Measurements from ENCODE around the gene NPHP4. TPM values are rescaled to one million over a fixed set of nuclear protein-coding genes. Genes with fewer than 3 reads are reported as not detected.

Gene NPHP4
- total RNA-seq, 1 donor from 2014 or later: 3.7 TPM

GRCh38 chr1:5917591-5918274 is 74.5 kb downstream of the NPHP4 start:
- no peak for TF ChIP-seq CTCF (IDR thresholded peaks at IDR 0.05; ENCODE audit: borderline replicate concordance)
- no peak overlapping the region for H3K4me3 ChIP-seq
- H3K27me3 ChIP-seq (ENCODE audit: low read depth): no peaks in the 10 kb centered on the region
- no peak for DNase-seq
- H3K36me3 ChIP-seq: no peaks in the 10 kb centered on the region
- no peaks in the 10 kb centered on the region for H3K4me1 ChIP-seq
- intact Hi-C loops (cut with micrococcal nuclease): loop anchor here (10.0 kb wide), 1 partner anchor 403 kb away; no protein-coding TSS in a partner anchor
- no peaks in the 10 kb centered on the region for H3K9me3 ChIP-seq (replicated peaks)
- no peak overlapping the region for H3K27ac ChIP-seq (replicated peaks)

GRCh38 chr1:5917281-5917590 is 75.0 kb downstream of the NPHP4 start:
- no peak for DNase-seq
- H3K36me3 ChIP-seq: no peaks in the 10 kb centered on the region
- H3K27ac ChIP-seq (replicated peaks): no peak overlapping the region
- H3K4me1 ChIP-seq: no peaks in the 10 kb centered on the region
- intact Hi-C loops (cut with micrococcal nuclease): loop anchor here (10.0 kb wide), 1 partner anchor 402 kb away; no protein-coding TSS in a partner anchor
- TF ChIP-seq CTCF (IDR thresholded peaks at IDR 0.05; ENCODE audit: borderline replicate concordance): no peak
- H3K27me3 ChIP-seq (ENCODE audit: low read depth): no peaks in the 10 kb centered on the region
- no peaks in the 10 kb centered on the region for H3K9me3 ChIP-seq (replicated peaks)
- H3K4me3 ChIP-seq: no peak overlapping the region

GRCh38 chr1:5916572-5917280 is 75.5 kb downstream of the NPHP4 start:
- Histone ChIP-seq H3K4me3 (no peak overlapping the region), H3K4me1 (no peaks in the 10 kb centered on the region), H3K27me3 (ENCODE audit: low read depth) (no peaks in the 10 kb centered on the region), H3K9me3 (replicated peaks) (no peaks in the 10 kb centered on the region), H3K27ac (replicated peaks) (no peak overlapping the region), H3K36me3 (no peaks in the 10 kb centered on the region)
- no peak for DNase-seq
- intact Hi-C loops (cut with micrococcal nuclease): loop anchor here (10.0 kb wide), 1 partner anchor 402 kb away; no protein-coding TSS in a partner anchor
- TF ChIP-seq CTCF (IDR thresholded peaks at IDR 0.05; ENCODE audit: borderline replicate concordance): no peak

- intact Hi-C loops (cut with micrococcal nuclease): loop anchor here (10.0 kb wide), 1 partner anchor 401 kb away; no protein-coding TSS in a partner anchor
- DNase-seq: no peak
- H3K36me3 ChIP-seq: no peaks in the 10 kb centered on the region
These were observed 76.3 kb downstream of the NPHP4 start for GRCh38 chr1:5915587-5916571.

More at GRCh38 chr1:5915587-5916571, 76.3 kb downstream of the NPHP4 start:
- Histone ChIP-seq H3K27ac (replicated peaks) (no peak overlapping the region), H3K4me1 (no peaks in the 10 kb centered on the region), H3K9me3 (replicated peaks) (no peaks in the 10 kb centered on the region), H3K4me3 (no peak overlapping the region), H3K27me3 (ENCODE audit: low read depth) (no peaks in the 10 kb centered on the region)
- peak; percentile 72 for TF ChIP-seq CTCF (IDR thresholded peaks at IDR 0.05; ENCODE audit: borderline replicate concordance)

Measured in left ventricle myocardium inferior (tissue), 1 donor.